Bronchial epithelial cell (primary cell): ENCODE measurements around the gene REXO4. TPM values are rescaled to one million over a fixed set of nuclear protein-coding genes. Genes with fewer than 3 reads are reported as not detected.
A peak's percentile ranks its signal among the peaks of the same experiment; 100 is the strongest.

Experiments used
- DNase-seq: peaks from one replicate; pipeline ENCODE4 v3.0.0-alpha.2; 2010; ENCODE audit warnings: low read depth
- FAIRE-seq: peaks from 2 replicates; lab custom pipeline; 2011; peaks lifted over from hg19 to GRCh38; lab: Jason Lieb, UNC
- H3K27me3 ChIP-seq: 2 replicates; pipeline ENCODE4 v1.5.1; 2011; ENCODE audit warnings: low read length; ENCODE audit not compliant: control insufficient read depth, insufficient read depth
- H3K36me3 ChIP-seq: 2 replicates; pipeline ENCODE4 v1.5.1; 2011; ENCODE audit warnings: low read length; ENCODE audit not compliant: control insufficient read depth, insufficient read depth
- H3K4me3 ChIP-seq: 2 replicates; pipeline ENCODE4 v1.5.1; 2011; ENCODE audit warnings: mild to moderate bottlenecking, low read depth, low read length, control low read depth
- total RNA-seq: library from RNA; depleted of rRNA; stranded (reverse); fragments of >200 nt; gene quantifications from 2 replicates; pipeline ENCODE4 v1.2.1, GENCODE V29; 2014
- TF ChIP-seq, protein P1 (sequence below): IDR thresholded peaks from 2 replicates; pipeline ENCODE4 v1.5.1; 2011; ENCODE audit warnings: mild to moderate bottlenecking, moderate library complexity, low read length, control low read depth, inconsistent platforms; ENCODE audit not compliant: insufficient read depth, severe bottlenecking

Gene REXO4
- total RNA-seq, 1 donor from 2014 or later: 15.5 TPM

DNA sequence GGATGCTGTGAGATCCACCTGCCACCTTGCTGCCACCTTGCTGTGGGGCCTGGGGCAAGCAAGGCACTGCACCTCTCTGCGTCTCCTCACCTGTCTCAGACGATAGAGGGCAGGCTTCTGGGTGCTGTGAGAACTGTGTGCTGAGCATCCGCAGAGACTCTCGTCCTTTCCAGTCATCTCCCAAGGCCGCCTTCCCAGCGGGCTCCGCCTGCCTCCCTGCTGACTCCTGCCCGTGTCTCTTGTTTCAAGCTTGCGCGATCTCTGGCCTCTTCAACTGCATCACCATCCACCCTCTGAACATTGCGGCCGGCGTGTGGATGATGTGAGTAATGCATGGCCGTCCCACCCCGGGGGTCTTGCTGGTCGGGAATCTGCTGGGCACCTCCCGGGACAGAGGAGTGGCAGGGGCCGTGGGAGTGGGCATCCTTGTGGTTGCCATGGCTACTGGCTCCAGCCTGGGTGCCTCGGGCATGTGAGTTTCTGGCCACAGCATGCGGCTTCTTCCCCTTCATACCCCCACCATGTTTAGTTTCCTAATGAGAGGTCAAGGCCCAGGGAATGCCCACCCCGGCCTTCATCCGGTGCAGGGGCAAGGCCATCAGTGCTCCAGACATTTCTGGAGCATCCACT lies 45.5 kb upstream of the REXO4 start:
- Histone ChIP-seq H3K36me3 (peaks cover 1% of the 10 kb centered on the region), H3K27me3 (no peaks in the 10 kb centered on the region), H3K4me3 (no peak overlapping the region)
- TF ChIP-seq, protein P1, sequence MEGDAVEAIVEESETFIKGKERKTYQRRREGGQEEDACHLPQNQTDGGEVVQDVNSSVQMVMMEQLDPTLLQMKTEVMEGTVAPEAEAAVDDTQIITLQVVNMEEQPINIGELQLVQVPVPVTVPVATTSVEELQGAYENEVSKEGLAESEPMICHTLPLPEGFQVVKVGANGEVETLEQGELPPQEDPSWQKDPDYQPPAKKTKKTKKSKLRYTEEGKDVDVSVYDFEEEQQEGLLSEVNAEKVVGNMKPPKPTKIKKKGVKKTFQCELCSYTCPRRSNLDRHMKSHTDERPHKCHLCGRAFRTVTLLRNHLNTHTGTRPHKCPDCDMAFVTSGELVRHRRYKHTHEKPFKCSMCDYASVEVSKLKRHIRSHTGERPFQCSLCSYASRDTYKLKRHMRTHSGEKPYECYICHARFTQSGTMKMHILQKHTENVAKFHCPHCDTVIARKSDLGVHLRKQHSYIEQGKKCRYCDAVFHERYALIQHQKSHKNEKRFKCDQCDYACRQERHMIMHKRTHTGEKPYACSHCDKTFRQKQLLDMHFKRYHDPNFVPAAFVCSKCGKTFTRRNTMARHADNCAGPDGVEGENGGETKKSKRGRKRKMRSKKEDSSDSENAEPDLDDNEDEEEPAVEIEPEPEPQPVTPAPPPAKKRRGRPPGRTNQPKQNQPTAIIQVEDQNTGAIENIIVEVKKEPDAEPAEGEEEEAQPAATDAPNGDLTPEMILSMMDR: peak; percentile 73
- FAIRE-seq: no peak
- DNase-seq: peak; percentile 30

DNA sequence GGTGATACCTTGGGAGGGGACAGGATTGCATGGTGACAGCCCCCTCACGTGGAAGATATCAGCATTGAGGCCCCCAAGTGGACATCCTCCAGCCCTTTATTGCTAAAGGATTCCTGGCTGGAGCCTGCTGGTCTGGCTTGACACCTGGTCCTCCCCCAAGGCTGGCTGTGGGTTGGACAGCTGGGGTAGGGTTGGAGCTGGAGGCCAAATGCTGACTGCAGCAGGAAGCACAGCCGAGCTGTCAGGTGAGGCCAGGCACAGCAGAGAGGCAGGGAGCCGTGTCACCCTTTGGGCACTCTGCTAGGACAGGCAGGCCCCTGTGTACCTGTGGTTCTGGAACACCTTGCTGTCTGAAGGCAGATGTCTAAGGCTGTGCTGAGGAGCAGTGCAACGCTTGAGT lies 44.2 kb upstream of the REXO4 start:
- TF ChIP-seq, protein P1: no peak
- DNase-seq (no peak), FAIRE-seq (no peak)
- H3K36me3 ChIP-seq: peaks cover 1% of the 10 kb centered on the region
- H3K27me3 ChIP-seq: no peaks in the 10 kb centered on the region
- no peak overlapping the region for H3K4me3 ChIP-seq

DNA sequence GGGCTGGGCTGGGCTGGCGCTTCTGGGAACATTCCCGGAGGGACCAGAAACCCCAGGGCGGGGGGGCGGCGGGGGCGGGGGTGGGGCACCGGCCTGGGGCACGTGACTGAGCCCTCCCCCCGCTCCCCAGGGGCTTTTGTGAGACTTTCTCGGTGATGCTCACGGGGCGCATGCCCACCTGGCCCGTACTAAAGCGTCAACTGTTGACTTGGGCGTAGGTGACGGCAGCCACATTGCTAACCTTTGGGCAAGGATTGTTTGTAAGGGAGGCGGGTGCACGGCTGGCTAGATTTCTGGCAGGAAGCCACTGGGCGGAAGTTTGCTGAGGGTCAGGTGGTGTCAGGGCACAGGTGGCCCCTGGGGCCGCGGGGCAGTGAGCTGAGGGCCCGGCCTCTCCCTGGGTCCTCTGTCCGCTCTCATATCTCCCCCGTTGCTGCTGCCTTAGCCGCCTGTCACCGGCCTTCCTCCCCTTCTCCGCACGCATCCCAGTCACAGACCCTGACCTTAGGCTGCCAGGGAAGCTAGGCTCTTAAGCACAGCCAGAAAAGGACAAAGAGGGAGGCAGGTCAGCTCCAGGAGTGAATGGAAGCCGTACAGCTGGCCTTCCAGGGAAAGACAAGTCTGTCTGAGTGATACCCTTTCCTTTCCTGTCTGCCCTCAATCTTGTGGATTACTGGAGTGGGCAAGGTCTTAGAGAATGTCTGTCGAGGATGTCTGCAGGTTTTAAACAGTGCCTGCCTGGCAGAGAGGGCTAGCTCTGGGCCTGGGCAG lies 42.8 kb upstream of the REXO4 start:
- DNase-seq: peak; percentile 16
- Histone ChIP-seq H3K4me3 (peak overlapping the region; percentile 82), H3K36me3 (peaks cover 1% of the 10 kb centered on the region), H3K27me3 (no peaks in the 10 kb centered on the region)
- TF ChIP-seq, protein P1: no peak
- FAIRE-seq: no peak

DNA sequence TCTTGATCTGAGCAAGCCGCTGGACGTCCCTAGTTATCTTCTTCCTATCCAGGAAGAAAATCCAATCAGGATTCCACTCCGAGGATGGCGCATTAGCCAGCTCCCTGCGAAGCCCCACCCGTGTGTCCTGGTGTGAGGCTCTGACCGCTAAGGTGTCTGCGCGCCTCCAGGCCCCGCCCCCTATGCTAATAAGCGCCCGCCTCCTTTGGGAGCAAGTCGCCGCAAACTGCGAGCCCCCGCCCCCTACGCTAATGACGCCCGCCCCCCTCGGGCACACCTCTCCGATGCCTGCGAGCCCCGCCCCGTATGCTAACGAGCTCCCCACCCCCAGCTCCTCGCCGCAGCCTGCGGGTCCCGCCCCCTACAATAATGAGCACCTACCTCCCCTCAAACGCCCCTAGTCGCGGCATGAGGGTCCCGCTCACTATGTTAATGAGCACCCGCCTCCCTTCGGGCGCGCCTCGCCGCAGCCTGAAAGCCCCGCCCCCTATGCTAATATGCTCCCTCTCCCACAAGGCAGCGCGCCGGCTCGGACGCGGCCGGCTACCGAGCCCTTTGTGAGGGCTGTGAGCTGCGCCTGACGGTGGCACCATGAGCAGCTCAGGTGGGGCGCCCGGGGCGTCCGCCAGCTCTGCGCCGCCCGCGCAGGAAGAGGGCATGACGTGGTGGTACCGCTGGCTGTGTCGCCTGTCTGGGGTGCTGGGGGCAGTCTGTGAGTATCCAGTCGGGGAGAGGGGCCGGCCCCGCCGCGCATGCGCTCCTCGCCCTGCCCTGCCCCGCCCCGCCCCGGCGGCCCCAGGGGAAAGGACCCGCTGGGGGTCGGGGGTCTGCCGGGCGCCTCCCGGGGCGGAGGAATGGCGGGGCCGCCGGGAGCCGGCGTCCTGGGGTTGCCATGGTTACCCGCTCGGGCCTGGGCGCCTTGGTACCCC lies 41.9 kb upstream of the REXO4 start, which contains the start of gene CACFD1:
Gene CACFD1 (plus strand): TSS at position 503 of the 929 bp plus-strand sequence. CDS start 89 bp downstream, at position 592.
- FAIRE-seq: no peak
- TF ChIP-seq, protein P1: no peak

DNA sequence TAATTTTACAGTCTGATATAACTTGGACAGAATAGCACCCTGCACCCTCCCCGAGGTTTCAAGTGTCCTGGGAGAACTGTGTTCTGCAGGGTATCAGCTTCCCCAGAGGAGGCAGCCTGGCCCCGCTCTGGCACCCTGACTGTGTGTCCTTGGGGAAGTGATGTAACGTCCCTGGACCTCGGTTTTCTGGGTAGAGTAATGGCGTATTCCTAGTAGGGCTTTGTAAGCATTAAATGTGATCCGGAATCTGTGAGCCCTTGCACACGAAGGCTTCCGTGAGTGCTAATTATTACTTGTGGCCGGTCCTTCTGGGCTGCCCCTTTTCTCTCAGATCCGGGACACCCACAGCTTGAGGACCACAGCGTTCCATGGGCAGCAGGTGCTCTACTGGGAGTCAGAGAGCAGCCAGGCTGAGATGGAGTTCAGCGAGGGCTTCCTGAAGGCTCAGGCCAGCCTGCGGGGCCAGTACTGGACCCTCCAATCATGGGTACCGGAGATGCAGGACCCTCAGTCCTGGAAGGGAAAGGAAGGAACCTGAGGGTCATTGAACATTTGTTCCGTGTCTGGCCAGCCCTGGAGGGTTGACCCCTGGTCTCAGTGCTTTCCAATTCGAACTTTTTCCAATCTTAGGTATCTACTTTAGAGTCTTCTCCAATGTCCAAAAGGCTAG lies 41.0 kb upstream of the REXO4 start:
- DNase-seq: no peak
- no peak overlapping the region for H3K4me3 ChIP-seq

More for the DNA sequence above, 41.9 kb upstream of the REXO4 start, which contains the start of gene CACFD1:
- Histone ChIP-seq H3K27me3 (no peaks in the 10 kb centered on the region), H3K4me3 (peak within 1 kb of the TSS; percentile 82), H3K36me3 (no peaks in the 10 kb centered on the region)
- DNase-seq: peak; percentile 83

More for the DNA sequence above, 41.0 kb upstream of the REXO4 start:
- H3K27me3 ChIP-seq: no peaks in the 10 kb centered on the region
- no peak for FAIRE-seq
- no peaks in the 10 kb centered on the region for H3K36me3 ChIP-seq
- TF ChIP-seq, protein P1: no peak
